IPS-NIHi11 (cell line): ENCODE measurements around the gene PRDM2.

ENCODE experiments used
- DNase-seq: peaks from one replicate; pipeline ENCODE4 v3.0.0; 2012; ENCODE audit warnings: mixed read lengths, low spot score

PRDM2 gene

DNA sequence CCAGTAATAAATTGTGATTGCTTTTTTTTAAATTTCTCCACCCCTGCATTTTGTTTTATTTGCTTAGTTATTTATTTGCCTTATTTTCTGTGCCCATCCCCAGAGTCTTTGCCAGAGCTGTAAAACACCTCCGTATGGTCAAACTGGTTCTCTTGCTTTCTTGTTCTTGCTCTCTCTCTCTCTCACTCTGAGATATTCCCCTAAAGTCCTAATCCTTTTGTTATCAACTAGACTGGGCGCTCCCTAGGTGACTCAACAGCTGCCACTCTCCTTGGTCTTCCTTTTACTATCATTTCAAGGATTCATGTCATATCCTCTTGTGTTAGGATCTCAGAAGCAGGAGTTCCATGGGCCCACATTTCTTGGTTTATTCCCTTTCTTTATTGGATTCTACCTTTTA is 160.0 kb downstream of the PRDM2 start:
- DNase-seq = no peak

DNA sequence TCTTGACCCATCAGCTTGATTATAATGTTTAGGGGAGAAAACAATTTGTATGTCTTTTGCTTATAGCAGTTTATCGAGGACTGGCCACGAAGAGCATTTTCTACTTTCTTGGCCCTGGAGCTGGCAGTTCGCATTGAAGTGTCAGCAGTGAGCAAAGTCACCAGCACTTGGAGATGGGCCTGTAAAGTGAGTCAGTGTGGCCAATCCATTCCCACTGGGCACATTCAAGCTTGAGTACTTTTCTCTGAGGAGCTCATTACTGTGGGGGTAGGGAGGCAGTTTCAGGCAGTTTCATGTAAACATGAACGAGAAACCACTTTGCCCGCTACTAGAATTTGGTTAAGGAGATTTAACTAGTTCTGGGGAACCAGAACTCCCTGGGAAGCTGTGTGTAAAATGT is 164.8 kb downstream of the PRDM2 start:
- no peak for DNase-seq

DNA sequence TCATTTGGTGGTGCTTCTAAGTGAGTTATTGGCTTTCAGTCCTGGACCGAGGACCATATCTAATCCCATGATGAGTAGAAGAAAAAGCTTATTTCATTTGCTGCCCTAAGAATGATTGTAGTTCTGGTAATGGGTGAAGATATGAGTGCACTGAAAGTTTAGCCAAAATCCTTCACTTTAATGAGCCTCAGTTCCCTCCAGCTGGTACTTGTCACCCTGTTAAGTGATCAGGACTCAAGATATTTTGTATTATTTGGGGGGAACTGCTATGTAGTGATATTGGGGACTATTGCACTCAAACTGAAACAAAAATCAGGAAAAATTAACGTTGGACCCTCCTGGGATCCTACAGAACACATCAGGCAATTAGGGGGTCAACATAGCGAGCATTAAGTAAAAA is 165.9 kb downstream of the PRDM2 start:
- no peak for DNase-seq

DNA sequence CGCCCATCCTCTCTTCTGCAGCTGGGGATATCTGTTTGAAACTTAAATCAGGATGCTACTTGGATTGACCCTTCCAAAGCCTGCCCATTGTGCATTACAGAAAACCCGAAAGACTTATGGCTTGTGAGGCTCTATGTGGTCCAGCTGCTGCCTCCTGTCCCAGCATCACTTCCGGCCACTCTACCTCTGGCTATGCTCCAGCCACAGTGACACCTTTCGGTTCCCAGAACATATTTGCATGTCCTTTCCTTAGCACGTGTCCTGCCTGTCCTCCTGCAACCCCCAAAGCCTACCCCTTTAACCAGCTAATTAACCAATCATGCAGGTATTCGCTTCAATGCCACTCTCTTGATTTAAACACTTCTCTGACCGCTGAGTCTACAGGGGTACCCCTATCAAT is 167.6 kb downstream of the PRDM2 start:
- DNase-seq = no peak

DNA sequence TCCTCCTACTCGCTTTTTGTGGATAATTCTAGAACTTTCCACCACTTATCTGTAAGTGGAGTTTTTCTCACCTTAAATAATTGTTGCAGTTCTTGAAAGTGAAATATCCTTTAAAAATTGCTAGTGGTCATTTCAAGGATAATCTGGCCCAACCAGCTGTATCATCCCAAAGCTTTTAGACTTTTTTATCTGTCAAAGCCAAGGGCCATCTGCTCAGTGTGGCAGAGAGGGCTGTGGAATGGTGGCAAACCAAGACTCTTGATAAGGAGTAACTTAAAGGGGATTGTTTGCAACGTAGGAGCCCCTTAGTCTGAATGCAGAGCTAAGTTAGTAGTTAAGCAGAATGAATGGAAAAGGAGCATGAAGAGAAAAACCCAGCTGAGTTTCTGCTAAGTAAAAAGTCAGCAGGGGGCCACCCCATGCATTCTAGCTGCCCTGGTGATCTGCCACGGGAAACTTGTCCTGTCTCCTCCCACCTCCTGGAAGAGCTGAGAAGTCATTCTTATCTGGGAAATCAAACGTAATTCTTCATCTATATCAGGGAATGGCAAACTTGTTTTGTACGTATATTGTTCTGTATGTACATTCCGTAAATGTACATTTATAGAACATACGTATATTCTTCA is 169.3 kb downstream of the PRDM2 start:
- DNase-seq = no peak

DNA sequence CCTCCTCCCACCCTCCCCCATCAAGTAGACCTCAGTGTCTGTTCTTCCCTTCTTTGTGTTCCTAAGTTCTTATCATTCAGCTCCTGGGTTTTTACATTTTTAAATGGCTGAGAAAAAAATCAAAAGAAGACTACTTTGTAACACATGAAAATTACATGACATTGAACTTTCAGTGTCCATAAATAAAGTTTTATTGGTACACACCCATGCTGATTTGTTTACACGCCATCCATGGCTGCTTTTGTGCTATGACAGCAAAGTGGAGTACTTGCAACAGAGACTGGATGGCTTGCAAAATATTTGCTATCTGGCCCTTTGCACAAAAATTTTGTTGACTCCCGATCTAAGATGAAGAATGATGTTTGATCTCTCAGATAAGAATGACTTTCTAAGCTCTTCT is 171.4 kb downstream of the PRDM2 start:
- no peak for DNase-seq

DNA sequence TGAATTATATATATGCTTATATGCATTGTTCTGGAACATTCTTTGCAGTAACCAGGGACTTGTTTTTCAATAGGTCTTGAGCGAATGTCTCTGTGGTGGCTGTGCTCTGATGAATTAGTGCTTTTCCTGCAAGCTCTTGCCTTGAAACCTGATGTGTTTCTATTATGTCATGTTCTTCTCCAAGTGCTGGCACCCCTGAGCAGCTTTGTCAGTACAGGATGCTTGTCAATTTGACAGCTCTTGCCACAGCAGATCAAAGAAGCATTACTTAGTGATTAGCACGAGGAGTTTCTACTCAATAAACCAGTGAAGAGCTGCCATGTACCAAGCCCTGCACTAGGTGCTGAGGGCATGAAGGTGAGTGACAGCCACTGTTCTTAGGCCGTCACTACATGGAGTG is 171.9 kb downstream of the PRDM2 start:
- DNase-seq = no peak

DNA sequence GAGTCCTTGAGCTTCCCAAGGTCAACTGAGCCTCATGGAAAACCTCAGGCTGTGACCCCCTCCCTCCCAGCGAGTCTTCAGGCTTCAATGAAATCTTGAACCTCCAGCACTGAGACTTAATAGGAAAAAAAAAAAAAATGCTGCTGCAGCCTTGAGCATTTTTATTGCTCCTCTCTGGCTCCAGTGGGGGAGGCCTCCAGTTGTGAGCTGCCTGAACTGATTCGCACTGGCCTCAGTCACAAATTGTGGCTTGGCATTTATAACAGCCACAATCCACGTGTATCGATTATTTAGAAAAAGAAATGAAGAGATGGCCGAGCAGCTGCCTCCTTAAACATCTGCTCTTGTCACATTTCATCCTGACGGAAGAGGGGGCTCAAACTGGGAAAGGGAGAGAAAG is 173.0 kb downstream of the PRDM2 start:
- DNase-seq = no peak
